ENCODE results near the gene PRR14L.
"Not testable (repeated sequence)": the region's sequence is repeated elsewhere in the genome, so short reads cannot be mapped to it uniquely, and the experiment has no call there.

The PRR14L gene

GRCh38 chr22:31681349-31682345 is 68.3 kb downstream of the PRR14L start:
- no peak for DNase-seq

DNA sequence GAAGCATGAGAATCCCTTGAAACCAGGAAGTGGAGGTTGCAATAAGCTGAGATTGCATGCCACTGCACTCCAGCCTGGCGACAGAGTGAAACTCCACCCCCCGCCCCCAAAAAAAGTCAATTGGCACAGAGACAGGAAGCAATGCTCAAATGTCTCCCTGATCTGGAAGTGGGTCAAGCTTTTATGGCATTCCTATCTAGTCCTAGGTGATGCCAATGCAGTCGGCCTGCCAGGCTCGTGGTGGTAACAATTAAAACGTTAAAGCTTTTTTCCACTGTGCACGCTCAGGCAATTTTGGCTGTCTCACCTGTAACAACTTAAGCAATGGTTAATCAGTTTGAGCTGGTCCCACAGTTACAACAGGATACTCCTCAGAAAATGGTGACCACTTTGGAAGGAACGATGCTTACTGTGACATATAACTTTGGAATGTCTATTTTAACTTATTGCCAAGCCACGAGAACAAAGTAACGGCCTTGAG is 69.0 kb downstream of the PRR14L start:
- DNase-seq: no peak

DNA sequence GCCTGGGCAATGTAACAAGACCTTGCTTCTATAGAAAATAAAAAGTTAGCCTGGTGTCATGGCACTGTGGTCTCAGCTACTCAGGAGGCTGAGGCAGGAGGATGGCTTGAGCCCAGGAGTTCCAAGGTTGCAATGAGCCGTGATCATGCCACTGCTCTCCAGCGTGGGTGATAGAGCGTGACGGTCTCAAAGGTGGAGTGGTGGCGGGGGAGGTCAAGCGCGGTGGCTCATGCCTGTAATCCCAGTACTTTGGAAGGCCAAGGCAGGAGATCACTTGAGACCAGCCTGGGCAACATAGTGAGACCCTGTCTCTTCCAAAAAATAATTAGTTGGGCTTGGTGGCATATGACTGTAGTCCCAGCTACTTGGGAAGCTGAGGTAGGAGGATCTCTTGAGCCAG is 71.2 kb downstream of the PRR14L start:
- DNase-seq: no peak

GRCh38 chr22:31676700-31677099 is 73.2 kb downstream of the PRR14L start:
- DNase-seq: no peak

DNA sequence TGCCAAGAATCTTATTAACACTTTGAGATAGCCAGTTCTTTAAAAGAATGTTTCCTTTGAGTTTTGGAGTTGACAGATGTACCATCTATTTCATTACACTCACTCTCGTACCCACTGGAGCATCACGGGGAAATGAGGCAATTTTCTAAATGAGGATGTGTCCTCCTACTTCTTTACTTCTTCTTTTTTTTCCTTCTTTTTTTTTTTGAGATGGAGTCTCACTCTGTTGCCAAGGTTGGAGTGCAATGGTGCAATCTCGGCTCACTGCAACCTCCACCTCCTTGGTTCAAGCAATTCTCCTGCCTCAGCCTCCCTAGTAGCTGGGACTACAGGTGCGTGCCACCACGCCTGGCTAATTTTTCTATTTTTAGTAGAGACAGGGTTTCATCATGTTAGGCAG is 75.7 kb downstream of the PRR14L start:
- DNase-seq: not testable (repeated sequence)

GRCh38 chr22:31668849-31669248 is 81.1 kb downstream of the PRR14L start:
- not testable (repeated sequence) for DNase-seq

DNA sequence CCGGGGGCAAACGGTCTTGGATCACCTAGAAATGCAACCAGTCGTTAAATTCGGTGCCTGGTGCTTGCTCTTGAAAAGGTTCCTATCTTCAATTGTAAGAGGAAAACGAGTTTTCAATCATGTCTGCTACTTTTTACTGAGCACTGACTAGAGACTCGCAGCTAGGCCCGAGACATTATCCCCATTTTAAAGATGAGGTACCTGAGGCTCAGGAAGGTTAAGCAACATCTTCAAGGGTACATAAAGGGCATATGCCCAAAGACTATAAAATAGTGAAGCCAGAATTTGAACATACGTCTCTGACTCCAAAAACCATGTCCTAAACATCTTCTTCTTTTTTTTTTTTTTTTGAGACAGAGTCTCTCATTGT is 87.3 kb downstream of the PRR14L start:
- no peak for DNase-seq

DNA sequence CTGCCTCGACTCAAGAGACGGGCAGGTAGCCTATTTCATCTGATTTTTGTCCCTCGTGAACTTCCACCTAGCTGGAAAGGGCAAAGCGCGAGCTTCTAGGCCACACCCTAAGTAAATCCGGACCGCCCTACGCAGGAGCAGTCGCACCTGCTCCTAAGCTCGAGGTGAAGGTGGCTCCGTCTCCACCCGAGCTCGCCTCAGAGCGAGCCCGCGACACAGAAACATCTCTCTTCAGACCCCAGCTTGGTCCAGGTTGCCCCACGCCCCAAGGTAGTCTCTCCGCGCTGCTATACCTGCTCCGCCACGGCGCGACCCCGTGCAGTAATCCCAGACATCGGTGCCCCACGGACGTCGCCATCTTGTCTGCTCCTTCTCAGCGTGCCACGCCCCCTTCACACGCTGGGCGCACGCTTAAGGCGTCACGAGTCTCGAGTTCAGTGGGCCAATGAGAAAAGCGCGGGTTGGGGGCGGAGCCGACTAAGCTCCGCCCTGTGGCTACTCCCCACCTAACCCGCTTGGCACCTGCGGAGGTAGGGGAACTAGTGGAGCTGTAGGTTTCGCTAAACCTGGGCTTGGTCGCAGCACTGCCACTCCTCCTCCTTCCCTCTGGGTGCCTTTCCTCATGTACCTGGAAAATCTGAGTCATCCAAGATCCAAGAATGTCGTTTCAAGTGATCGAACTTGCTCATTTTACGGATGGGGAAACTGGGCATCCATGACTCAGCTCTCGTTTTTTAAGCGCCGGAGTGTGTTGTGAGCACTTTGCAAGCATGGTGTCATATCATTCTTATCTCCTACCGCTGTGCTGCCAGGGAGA is 87.9 kb downstream of the PRR14L start, which contains the start of gene PISD:
PISD (minus strand) TSS at position 365 of the 817 bp plus-strand sequence; CDS start at position 358, 7 bp downstream.
- DNase-seq: peak; percentile 69

DNA sequence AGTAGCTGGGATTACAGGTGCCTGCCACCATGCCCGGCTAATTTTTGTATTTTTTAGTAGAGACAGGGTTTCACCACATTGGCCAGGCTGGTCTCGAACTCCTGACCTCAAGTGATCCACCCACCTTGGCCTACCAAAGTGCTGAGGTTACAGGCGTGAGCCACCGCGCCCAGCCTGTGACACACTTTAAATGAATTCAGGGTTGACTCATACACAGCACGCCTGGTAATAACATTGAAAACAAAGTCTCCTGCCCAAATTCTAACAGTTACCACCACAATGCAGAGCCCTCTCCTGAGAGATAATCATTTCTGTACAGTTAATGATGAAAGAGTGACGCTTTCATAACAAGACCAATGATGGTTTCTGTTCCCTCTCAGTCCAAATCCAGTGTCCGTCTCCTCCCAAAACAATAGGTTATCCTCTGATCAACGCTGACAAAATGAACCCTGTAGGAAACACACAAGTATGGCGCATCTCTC is 89.0 kb downstream of the PRR14L start:
- not testable (repeated sequence) for DNase-seq

GRCh38 chr22:31659246-31659645 is 90.7 kb downstream of the PRR14L start:
- DNase-seq: no peak

DNA sequence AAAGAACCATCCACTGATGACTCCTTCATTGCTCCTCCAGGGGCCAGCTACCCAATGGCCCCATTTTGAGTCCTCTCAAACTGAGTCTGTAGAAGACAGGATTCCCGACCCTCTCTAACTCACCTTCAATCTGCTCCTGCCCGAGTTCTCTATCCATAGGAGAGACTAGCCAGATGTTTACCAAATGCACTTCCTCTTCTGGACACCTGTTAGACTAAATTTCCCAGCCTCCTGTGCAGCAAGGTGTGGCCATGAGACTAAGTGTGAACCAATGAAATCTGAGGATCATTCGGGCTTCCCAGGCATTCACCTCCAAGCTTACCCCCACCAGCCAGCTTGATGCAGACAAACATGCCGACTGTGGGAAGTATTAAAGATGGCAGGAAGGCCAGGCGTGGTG is 95.5 kb downstream of the PRR14L start:
- DNase-seq: no peak

DNA sequence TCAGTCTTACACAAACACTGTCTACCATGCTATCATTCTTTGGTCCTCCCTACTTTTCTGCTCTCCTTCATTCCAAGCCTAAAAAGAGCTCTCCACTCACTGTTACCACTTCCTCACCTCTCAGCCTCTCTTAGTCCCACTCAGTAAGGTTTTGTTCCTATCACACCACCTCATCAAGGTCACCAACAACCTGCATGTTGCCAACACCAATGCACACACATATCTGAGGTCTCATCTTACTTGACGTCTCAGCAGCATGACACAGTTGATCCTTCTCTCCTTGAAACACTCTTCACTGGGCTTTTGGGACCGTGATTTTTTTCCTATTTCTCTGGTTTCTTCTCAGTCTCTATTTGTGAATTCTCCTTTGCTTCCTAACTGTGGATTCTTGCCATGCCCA is 96.0 kb downstream of the PRR14L start:
- DNase-seq: no peak

DNA sequence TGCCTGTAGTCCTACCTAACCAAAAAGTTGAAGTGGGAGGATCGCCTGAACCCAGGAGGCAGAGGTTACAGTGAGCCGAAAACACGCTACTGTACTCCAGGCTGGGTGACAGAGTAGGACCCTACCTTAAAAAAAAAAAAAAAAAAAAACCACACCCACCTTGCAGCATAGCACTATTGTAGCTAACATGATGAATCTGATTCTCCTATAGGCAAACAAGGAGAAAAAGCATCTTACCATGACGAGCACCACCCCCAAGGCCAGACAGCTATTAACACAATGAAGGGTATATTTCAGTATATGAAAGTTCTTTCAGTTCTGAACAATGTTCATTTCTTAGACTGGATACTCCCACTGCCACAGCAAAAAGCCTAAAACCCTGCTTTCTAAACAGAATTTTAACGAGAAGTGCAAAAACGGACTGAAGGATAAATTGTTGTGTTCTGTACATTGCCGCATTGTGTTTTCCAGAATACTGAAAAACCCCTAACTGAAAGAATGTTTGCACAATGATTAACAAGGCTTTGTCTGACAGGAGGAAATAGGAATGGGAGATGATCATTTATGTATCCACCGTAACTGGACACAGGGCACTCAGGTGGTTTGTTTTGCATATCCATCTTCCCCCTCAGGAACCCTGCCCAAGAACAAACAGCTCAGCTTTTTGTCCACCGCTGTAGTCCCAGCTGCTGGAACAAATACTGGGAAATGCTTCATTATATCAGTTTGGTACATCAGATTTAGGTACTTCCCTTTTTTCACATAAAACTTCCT is 96.8 kb downstream of the PRR14L start:
- DNase-seq: no peak

DNA sequence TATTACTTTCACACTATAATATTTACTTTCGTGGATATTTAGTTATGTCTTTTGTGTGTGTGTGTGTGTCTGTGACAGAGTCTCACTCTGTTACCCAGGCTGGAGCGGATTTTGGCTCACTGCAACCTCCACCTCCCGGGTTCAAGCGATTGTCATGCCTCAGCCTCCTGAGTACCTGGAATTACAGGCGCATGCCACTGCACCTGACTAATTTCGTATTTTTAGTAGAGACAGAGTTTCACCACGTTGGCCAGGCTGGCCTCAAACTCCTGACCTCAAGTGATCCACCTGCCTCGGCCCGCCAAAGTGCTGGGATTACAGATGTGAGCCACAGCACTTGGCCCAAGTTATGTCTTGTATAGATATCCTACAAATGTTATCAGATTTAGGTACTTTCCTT is 97.8 kb downstream of the PRR14L start:
- no peak for DNase-seq

- no peak for DNase-seq
Observed at GRCh38 chr22:31651664-31652063, 98.3 kb downstream of the PRR14L start.

GRCh38 chr22:31650391-31650790 is 99.5 kb downstream of the PRR14L start:
- DNase-seq: no peak

DNA sequence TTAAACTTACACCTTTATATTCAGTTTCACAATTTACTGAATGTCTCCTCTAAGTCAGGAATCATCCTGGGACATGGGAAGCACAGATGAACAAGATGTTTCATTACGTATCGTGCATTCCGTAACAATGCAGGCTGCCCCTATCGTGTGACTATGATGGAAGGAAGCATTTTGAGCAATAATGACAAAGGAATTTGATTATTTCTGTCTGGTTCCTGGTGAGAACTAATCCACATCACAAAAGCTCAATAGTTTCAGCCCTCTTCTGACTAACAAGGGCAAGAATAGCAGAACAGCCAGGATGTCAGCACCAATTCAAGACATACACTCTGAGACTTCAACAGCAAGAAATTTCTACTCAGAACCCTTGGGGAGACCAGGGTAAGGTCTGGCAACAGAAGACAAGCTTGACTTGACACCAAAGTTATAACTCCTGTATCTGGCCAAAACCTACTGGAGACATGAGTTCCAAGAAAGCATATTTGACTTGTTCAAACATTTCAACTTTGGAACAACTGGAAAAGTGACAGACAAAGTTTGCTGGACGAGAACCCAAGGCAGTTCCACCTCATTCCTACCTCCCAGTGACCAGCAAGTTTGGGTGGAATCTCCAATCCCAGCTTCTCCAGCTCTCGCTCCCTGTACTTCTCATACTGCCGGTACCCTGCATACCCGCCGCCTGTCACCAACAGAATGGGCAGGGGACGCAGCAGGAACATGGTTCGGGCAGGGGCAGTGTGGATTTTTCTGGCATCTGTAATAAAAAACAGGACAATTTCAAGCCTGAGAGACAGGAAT is 102.2 kb downstream of the PRR14L start:
- no peak for DNase-seq

GRCh38 chr22:31647066-31647465 is 102.9 kb downstream of the PRR14L start:
- no peak for DNase-seq

DNA sequence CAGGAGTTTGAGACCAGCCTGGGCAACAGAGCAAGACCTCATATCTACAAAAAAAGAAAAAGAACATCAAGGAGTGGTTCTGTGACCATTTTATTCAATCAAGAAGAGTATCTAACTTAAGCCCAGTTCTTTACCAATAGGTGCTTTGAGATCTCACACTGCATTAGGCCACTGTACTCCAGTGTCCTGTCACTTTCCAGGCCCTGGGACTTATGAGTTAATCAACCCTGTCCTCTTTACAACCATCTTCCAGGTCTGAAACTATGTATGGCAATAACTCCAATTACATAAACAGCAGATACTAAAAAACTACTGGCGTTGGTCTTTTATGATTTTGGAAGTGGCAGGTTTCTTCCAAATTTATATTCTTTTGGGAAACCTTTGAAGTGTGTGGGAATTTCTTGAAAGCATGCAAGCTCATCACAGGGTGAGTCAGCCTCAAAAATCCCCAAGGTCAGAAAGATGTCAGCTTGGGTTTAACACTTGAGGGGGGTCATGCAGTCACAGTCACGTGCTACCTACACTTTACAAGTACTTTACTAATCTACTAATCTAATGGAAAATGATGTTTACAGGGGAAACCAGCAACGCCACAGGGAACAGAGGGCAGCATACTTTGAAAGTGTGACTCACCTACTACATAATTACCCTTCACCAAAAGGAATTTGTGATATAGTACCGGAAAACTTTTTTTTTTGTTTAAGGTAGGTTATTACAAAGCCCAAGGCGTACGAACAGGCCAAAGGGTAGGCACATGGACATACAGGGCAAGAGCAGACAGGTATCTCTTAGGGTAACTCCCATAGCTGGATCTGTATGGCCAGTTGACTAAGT is 103.5 kb downstream of the PRR14L start:
- no peak for DNase-seq

DNA sequence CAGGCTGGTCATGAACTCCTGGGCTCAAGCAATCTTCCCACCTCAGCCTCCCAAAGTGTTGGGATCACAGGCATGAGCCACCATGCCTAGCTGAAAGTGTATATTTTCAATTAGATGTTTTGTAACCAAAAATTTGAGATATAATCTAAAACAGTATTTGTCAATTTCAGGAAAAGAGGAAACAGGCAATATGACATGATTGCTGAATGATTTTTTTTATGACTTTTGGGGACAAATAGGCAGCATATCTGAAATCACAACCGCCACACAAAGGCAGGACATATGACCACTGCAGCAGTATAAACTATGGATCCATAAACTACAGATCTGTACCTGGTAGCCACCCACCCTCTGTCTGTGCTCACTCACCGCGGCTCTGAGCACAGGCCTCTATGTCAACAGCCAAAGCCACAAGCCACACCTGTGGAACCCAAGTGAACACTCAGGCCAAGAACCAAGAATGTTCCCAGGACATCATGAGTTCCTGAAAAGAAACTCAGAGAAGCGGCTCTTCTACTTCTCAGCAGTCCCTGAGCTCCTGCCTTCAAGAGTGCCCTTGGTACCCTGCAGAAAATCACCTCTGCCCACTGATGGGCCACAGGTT is 110.4 kb downstream of the PRR14L start:
- no peak for DNase-seq

Data from DMS79 treated with DMSO at 0.1 percent for 48 hours (cell line).